HEK293 (cell line): Measurements from ENCODE around the gene NEK8.
"Not testable (repeated sequence)": the region's sequence is repeated elsewhere in the genome, so short reads cannot be mapped to it uniquely, and the experiment has no call there.

ENCODE experiments used
- CTCF ChIA-PET: fragments of 350-600 bp; formaldehyde crosslinking; extraction: SDS; loops from one replicate; lab custom pipeline; 2021; ENCODE audit warnings: antibody characterized with exemption; lab: Yijun Ruan, JAX
- POLR2A ChIA-PET: fragments of 300-600 bp; formaldehyde crosslinking; extraction: SDS; loops from one replicate; lab custom pipeline; 2020; ENCODE audit warnings: antibody characterized with exemption, inconsistent platforms; lab: Yijun Ruan, JAX
- H3K27ac ChIP-seq: fragments of 200-500 bp; sonication (Bioruptor generic); 2 replicates; pipeline ENCODE4 v1.5.1; 2014; ENCODE audit warnings: low read depth, low read length, control low read depth, inconsistent platforms; ENCODE audit errors: extremely low read depth
- H3K36me3 ChIP-seq, 2 experiments: fragments of 200-500 bp in 1 of 2; sonication (Bioruptor generic) in 1 of 2; 1 replicate in 1 of 2; 2 replicates in 1 of 2; pipeline ENCODE4 v1.5.1; 2014 to 2017; ENCODE audit warnings: inconsistent platforms in 2 of 2, low read length in 2 of 2; ENCODE audit not compliant: control insufficient read depth in 2 of 2, insufficient read depth in 1 of 2
- H3K4me1 ChIP-seq: fragments of 200-500 bp; sonication (Bioruptor generic); 2 replicates; pipeline ENCODE4 v1.5.1; 2014; ENCODE audit warnings: mild to moderate bottlenecking, low read length, inconsistent platforms; ENCODE audit not compliant: control insufficient read depth, insufficient read depth
- H3K4me3 ChIP-seq: 2 replicates; pipeline ENCODE4 v1.5.1; 2011; ENCODE audit warnings: low read depth, mild to moderate bottlenecking, control low read depth, low read length, moderate library complexity
- H3K9me3 ChIP-seq: fragments of 200-500 bp; sonication (Bioruptor generic); 2 replicates; pipeline ENCODE4 v1.5.1; 2014; ENCODE audit warnings: low read depth, low read length, inconsistent platforms; ENCODE audit not compliant: control insufficient read depth, insufficient read depth
- CTCF ChIP-seq: fragments of 450-650 bp; formaldehyde crosslinking; IDR thresholded peaks from 2 replicates; pipeline ENCODE4 v1.5.1; 2016; ENCODE audit warnings: missing biosample characterization, missing genetic modification characterization
- GLIS2 ChIP-seq: fragments of 450-650 bp; formaldehyde crosslinking; IDR thresholded peaks from 2 replicates; pipeline ENCODE4 v1.5.1; 2016; ENCODE audit warnings: missing biosample characterization, missing genetic modification characterization
- KLF16 ChIP-seq: fragments of 450-650 bp; formaldehyde crosslinking; IDR thresholded peaks from 2 replicates; pipeline ENCODE4 v1.5.1; 2017; ENCODE audit warnings: missing biosample characterization, missing genetic modification characterization
- MYNN ChIP-seq: fragments of 450-650 bp; formaldehyde crosslinking; IDR thresholded peaks from 2 replicates; pipeline ENCODE4 v1.5.1; 2016; ENCODE audit warnings: missing biosample characterization, missing genetic modification characterization, borderline replicate concordance
- OVOL3 ChIP-seq: fragments of 450-650 bp; formaldehyde crosslinking; IDR thresholded peaks from 2 replicates; pipeline ENCODE4 v1.5.1; 2016; ENCODE audit warnings: missing biosample characterization, missing genetic modification characterization
- PATZ1 ChIP-seq: fragments of 450-650 bp; formaldehyde crosslinking; IDR thresholded peaks from 2 replicates; pipeline ENCODE4 v1.5.1; 2016; ENCODE audit warnings: missing biosample characterization, missing genetic modification characterization
- PBX3 ChIP-seq: sonication (generic); formaldehyde crosslinking; IDR thresholded peaks from 2 replicates; pipeline ENCODE4 v1.8.1; 2022; ENCODE audit warnings: mild to moderate bottlenecking, moderate library complexity, missing genetic modification reagents
- SP2 ChIP-seq: fragments of 450-650 bp; formaldehyde crosslinking; IDR thresholded peaks from 2 replicates; pipeline ENCODE4 v1.5.1; 2016; ENCODE audit warnings: missing biosample characterization, missing genetic modification characterization
- ZBTB6 ChIP-seq: fragments of 450-650 bp; formaldehyde crosslinking; IDR thresholded peaks from 2 replicates; pipeline ENCODE4 v1.5.1; 2017; ENCODE audit warnings: missing biosample characterization, missing genetic modification characterization
- ZNF140 ChIP-seq: fragments of 450-650 bp; formaldehyde crosslinking; IDR thresholded peaks from 2 replicates; pipeline ENCODE4 v1.5.1; 2016; ENCODE audit warnings: missing biosample characterization, missing genetic modification characterization
- ZNF18 ChIP-seq: fragments of 450-650 bp; formaldehyde crosslinking; IDR thresholded peaks from 2 replicates; pipeline ENCODE4 v1.5.1; 2016; ENCODE audit warnings: missing biosample characterization, missing genetic modification characterization
- ZNF239 ChIP-seq: fragments of 450-650 bp; formaldehyde crosslinking; IDR thresholded peaks from 2 replicates; pipeline ENCODE4 v1.5.1; 2016; ENCODE audit warnings: missing biosample characterization, missing genetic modification characterization
- ZNF24 ChIP-seq: fragments of 450-650 bp; formaldehyde crosslinking; IDR thresholded peaks from 2 replicates; pipeline ENCODE4 v1.5.1; 2016; ENCODE audit warnings: missing biosample characterization, missing genetic modification characterization
- ZNF266 ChIP-seq: fragments of 450-650 bp; formaldehyde crosslinking; IDR thresholded peaks from 2 replicates; pipeline ENCODE4 v1.5.1; 2016; ENCODE audit warnings: missing biosample characterization, missing genetic modification characterization, low read depth
- ZNF366 ChIP-seq: fragments of 450-650 bp; formaldehyde crosslinking; conservative IDR thresholded peaks from 2 replicates; pipeline ENCODE4 v1.5.1; 2016; ENCODE audit warnings: missing biosample characterization, missing genetic modification characterization
- ZNF449 ChIP-seq: fragments of 450-650 bp; formaldehyde crosslinking; IDR thresholded peaks from 2 replicates; pipeline ENCODE4 v1.5.1; 2017; ENCODE audit warnings: missing biosample characterization, mild to moderate bottlenecking, missing genetic modification characterization, moderate library complexity
- ZNF48 ChIP-seq: fragments of 450-650 bp; formaldehyde crosslinking; IDR thresholded peaks from 2 replicates; pipeline ENCODE4 v1.5.1; 2016; ENCODE audit warnings: missing biosample characterization, missing genetic modification characterization
- ZNF514 ChIP-seq: fragments of 450-650 bp; formaldehyde crosslinking; IDR thresholded peaks from 2 replicates; pipeline ENCODE4 v1.5.1; 2016; ENCODE audit warnings: missing biosample characterization, missing genetic modification characterization
- ZNF623 ChIP-seq: fragments of 450-650 bp; formaldehyde crosslinking; IDR thresholded peaks from 2 replicates; pipeline ENCODE4 v1.5.1; 2016; ENCODE audit warnings: missing biosample characterization, missing genetic modification characterization
- ZNF701 ChIP-seq: fragments of 450-650 bp; formaldehyde crosslinking; IDR thresholded peaks from 2 replicates; pipeline ENCODE4 v1.5.1; 2016; ENCODE audit warnings: missing biosample characterization, missing genetic modification characterization
- ZNF843 ChIP-seq: fragments of 450-650 bp; formaldehyde crosslinking; IDR thresholded peaks from 2 replicates; pipeline ENCODE4 v1.5.1; 2016; ENCODE audit warnings: missing biosample characterization, missing genetic modification characterization

Gene NEK8

GRCh38 chr17:28720247-28720996 is 8.2 kb upstream of the NEK8 start (continued):
- TF ChIP-seq ZNF623 (tag by site-specific recombination) (peak; percentile 20; the same call in 1 of the 2 replicates), SP2 (no peak), ZNF701 (tag by site-specific recombination) (no peak), PBX3 (CRISPR knock-in tag) (no peak), MYNN (no peak), ZNF18 (0 out of 2 replicates have a peak, but pooled peaks have one; percentile 4), ZNF514 (tag by site-specific recombination) (no peak), ZNF48 (tag by site-specific recombination) (no peak), OVOL3 (tag by site-specific recombination) (0 out of 2 replicates have a peak, but pooled peaks have one; percentile 8), KLF16 (tag by site-specific recombination) (no peak), ZNF366 (tag by site-specific recombination) (no peak), ZNF140 (tag by site-specific recombination) (no peak), ZBTB6 (tag by site-specific recombination) (no peak), ZNF24 (tag by site-specific recombination) (no peak), ZNF449 (tag by site-specific recombination) (no peak), ZNF843 (tag by site-specific recombination) (0 out of 2 replicates have a peak, but pooled peaks have one; percentile 11), ZNF266 (tag by site-specific recombination) (no peak)

- H3K27ac ChIP-seq: peak overlapping the region; percentile 90
- POLR2A ChIA-PET: interaction anchor here (0.6 to 4.3 kb wide), 6 partner anchors 14 to 231 kb away, joined by 3 to 190 read pairs (median 3); partner anchors contain the start of genes BLTP2 and PROCA1
- H3K4me1 ChIP-seq: peaks cover 21% of the 10 kb centered on the region
- peaks cover 26 to 61% of the 10 kb centered on the region in 2 experiments for H3K36me3 ChIP-seq
- CTCF ChIA-PET: interaction anchor here (0.6 to 13.6 kb wide), 7 partner anchors 26 to 232 kb away, joined by 3 to 445 read pairs (median 4); partner anchors contain the start of genes BLTP2 and TRAF4
- peak overlapping the region; percentile 92 for H3K4me3 ChIP-seq
- not testable (repeated sequence) for H3K9me3 ChIP-seq
- 0 out of 2 replicates have a peak, but pooled peaks have one; percentile 26 for TF ChIP-seq MYNN
- TF ChIP-seq PATZ1: 0 out of 2 replicates have a peak, but pooled peaks have one; percentile 25
- 0 out of 2 replicates have a peak, but pooled peaks have one; percentile 4 for TF ChIP-seq ZNF266 (tag by site-specific recombination)
- 0 out of 2 replicates have a peak, but pooled peaks have one; percentile 3 for TF ChIP-seq CTCF
- TF ChIP-seq ZNF239: peak; percentile 43; the same call in 1 of the 2 replicates
- 0 out of 2 replicates have a peak, but pooled peaks have one; percentile 22 for TF ChIP-seq GLIS2 (tag by site-specific recombination)
- TF ChIP-seq ZBTB6 (tag by site-specific recombination): peak; percentile 25; the same call in 1 of the 2 replicates
Observed at GRCh38 chr17:28720997-28721329, 7.6 kb upstream of the NEK8 start.
